Ramos (cell line): ENCODE measurements around the gene GPR146.

Experiments
- in situ Hi-C: fragments of 300-500 bp; cut with MboI; formaldehyde crosslinking; loops from one replicate; pipeline ENCODE4 v1.14.3; 2022; ENCODE audit warnings: low sequenced_read_pairs; ENCODE audit not compliant: unreplicated experiment

The GPR146 gene

DNA sequence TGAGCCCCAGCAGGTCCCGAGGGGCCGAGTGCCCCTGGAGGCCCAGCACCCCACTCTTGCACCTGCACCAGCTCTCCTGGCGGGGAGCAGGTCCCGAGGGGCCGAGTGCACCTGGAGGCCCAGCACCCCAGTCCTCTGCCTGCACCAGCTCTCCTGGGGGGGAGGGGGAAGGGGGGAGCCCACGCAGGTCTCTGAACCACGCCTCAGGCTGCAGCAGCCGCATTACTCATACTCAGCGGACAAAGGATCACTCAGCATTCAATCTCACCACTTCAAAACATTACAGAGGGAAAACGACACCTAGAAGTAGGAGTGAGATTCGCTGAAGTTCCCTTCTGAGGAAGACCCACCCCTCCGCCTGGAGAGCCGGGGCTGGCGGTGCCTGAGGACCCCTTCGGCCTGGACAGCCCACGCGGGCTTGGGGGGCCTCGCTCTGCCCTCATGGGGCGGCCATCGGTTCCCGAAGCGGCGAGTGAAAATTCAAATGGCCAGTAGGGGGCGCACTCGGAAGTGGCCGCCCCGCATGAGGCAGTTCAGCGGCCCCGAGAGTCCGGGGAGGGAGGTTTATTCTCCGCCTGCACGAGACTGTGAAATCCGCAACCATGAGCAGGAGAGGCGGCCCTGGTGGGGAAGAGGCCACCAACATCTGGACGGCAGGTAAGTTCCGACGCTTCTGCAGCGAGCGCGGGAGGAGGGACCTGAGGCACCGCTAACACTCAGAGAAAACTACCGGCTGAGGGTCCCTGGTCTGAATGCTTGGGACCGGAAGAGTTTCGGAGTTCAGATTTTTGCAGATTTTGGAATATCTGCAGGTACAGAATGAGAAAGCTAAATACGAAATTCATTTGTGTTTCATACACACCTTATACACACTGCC is 42.5 kb downstream of the GPR146 start:
- in situ Hi-C loops, result no loop called here

DNA sequence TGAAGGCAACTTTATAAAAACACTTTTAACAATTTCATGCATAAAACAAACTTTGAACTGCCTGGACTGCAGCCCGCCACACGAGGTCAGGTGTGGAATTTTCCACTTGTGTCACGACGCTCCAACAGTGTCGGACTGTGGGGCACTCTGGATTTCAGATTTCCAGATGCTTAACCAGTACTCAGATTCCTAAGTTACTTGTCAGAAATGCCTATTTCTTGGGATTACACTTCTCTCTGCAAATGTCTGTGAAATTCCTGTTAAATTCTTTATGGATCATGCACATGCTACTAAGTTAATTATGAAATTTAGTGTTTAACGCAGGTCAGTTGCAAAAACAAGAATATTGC is 43.1 kb downstream of the GPR146 start:
- in situ Hi-C loops, result no loop called here

DNA sequence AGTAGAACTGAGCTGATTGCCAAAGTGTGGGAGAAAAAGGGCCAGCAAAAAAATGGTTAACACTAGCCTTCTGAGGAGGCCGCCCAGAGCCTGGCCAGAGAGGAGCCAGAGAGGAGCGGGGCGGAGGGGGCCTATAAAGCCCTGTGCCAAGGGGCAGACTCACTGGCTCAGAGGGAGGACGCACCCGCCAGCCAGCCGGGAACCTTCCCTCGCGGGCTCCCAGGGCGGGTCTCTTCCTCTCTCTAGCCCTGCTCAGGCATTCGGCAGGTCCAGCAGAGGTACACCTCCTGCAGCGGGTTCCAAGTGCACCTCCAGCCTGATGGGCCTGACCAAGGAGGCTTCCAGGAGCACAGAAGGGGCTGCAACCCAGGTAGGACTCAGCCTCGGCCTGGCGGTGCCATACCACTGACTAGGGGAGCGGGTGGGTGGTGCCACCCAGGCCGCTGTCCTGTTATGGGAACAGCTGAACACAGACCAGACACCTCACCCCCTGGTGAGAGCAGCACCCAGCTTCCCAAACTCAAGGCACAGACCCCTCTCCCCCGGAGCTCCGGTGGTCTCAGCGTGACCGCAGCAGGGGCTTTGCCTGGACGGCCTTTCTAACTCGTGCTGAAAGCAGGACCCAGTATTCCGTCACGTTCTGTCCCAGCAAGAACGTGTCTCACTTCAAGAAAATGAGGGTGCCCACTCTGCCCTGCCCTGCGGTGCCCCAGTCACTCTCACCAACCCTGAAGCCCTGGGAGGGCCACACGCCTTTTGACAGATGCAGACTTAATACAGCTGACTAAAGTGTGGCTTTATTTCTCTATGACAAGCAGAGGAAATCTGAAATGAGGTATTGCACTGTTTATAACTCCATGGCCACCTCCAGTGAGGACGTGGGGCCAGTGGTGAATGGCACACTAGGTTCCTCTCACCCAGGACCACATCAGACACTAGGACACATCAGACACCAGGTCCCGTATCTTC is 43.9 kb downstream of the GPR146 start, which contains the start of gene GPER1:
Gene GPER1, plus strand, starts transcription at position 162 of the 969 bp plus-strand sequence. CDS start 3,616 bp downstream, outside the sequence.
- in situ Hi-C loops, result no loop called here

DNA sequence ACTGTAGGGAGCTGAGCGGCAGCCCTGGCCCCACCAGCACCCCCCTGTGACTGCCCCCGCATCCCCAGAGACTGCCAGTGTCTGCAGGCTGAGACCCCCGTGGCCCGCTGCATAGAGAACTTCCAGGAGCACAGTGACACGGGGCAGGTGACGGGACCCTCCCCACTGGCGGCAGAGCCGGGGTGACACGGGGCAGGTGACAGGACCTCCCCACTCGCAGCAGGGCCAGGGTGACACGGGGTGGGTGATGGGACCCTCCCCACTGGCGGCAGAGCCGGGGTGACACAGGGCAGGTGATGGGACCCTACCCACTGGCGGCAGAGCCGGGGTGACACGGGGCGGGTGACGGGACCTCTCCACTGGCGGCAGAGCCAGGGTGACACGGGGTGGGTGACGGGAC is 45.9 kb downstream of the GPR146 start:
- in situ Hi-C loops, result no loop called here

DNA sequence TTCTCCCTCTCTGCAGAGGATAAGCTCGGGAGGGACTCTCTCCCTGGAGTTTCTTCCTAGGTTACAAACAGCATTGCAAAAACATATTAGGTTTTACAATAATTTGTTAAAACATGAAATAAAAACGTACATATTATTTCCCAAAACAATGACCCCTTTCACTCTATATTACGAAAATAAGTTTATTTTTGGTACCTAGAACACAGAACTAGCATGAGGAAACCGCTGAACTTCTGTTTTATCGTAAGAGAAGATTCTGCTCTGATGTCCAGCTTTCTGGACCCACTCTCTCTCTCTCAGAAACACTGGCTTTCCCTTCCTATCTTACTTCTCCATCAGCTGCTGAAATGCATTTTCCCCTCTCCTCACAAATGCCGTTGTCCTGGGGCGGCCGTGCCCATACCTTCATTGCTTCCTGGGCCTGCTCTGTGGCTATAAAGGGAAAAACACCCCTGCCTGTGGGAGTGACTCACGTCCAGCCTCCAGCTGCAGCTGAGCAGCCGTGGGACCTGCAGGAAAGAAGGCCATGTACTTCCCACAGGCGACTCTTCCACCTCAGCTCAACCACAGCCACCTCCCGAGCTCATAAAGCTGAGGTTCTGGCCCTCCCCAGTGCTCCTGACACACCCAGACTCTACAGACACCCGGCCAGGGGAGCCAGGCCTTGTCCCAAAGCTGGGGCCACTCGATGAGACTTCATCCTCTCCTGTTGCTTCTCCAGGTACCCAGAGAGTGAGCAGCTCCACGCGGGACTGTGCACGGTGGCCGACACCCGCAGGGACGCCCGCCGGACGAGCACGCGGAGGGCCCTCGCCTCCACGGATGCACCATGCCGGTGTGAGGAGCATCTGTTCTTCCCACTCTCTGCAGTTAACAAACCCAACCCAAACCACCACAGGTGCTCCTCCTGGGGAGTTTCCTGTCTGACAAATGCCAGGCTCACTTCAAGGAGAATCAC is 46.6 kb downstream of the GPR146 start:
- in situ Hi-C loops, result no loop called here

DNA sequence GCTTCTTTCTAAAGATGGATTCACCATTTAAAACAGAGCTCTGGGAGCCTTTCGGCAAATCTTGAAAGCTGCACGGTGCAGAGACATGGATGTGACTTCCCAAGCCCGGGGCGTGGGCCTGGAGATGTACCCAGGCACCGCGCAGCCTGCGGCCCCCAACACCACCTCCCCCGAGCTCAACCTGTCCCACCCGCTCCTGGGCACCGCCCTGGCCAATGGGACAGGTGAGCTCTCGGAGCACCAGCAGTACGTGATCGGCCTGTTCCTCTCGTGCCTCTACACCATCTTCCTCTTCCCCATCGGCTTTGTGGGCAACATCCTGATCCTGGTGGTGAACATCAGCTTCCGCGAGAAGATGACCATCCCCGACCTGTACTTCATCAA is 47.3 kb downstream of the GPR146 start:
- in situ Hi-C loops, result no loop called here

DNA sequence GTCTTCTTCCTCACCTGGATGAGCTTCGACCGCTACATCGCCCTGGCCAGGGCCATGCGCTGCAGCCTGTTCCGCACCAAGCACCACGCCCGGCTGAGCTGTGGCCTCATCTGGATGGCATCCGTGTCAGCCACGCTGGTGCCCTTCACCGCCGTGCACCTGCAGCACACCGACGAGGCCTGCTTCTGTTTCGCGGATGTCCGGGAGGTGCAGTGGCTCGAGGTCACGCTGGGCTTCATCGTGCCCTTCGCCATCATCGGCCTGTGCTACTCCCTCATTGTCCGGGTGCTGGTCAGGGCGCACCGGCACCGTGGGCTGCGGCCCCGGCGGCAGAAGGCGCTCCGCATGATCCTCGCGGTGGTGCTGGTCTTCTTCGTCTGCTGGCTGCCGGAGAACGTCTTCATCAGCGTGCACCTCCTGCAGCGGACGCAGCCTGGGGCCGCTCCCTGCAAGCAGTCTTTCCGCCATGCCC is 47.9 kb downstream of the GPR146 start:
- in situ Hi-C loops, result no loop called here

DNA sequence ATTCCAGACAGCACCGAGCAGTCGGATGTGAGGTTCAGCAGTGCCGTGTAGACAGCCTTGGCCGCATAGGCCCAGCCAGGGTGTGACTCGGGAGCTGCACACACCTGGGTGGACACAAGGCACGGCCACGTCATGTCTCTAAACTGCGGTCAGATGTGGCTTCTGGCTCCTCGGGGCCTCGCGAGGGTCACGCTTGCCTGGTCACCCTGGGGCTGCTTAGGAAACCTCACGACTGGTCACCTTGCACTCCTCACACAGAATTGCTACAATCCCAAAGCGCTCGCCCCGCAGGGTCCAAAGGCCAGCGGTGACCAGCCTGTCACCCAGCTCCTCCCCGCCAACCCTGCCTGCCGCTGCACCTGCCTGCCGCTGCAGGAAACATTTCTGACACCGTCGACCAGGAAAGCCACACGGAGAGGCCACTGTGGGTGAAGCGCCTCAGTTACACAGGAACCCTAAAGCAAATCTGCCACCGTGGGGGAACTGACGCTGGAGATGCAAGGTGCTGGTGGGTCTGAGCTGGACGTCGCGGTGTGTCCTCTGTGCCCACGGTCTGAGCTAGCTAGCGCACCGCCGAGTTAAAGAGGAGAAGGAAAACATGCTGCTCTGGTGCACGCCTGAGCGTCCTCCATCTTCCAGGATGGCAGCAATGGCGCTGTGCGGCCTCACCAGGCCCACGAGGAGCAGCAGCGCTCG is 48.6 kb downstream of the GPR146 start:
- in situ Hi-C loops, result no loop called here

DNA sequence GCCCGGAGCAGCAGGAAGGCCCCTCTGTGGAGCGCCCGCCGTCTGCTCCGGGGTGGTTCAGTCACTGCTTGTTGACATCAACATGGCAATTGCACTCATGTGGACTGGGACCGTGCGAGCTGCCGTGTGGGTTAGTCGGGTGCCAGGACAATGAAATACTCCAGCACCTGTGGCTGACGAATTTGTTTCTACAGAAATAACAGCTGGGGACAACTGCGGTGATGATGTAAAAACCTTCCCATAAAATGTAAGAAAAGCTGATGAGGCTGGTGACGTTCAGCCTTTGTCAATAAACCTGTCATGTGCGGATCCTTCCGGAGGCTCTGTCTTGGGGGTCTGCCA is 49.1 kb downstream of the GPR146 start:
- in situ Hi-C loops, result no loop called here

DNA sequence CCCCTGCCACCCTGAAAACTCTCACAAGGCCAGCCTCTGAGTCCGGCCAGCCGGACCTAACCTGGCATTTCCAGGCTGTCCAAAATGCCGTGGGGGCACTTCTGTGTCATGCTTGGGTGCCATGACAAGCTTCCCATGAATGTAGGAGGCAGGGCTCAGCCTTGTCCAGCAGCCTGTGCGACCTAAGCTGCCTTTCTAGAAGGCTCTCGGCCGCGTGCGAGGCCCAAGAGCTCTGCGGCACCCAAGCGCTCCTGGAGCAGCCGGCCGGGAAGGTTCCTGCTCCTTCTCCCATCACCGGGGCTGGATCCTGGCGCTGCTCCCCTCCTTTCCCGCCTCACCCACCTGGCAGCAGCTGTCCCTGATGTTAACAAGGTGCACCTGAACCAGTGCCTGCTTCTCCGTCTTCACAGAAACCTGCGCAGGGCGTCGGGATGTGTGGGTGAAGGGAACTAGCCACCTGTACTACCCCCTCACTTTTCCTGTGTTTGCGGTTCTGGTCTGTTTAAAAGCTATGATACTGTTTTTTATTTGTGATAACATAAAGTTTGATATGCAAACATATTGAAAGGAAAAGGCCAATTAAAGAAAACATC is 49.7 kb downstream of the GPR146 start:
- in situ Hi-C loops, result no loop called here

DNA sequence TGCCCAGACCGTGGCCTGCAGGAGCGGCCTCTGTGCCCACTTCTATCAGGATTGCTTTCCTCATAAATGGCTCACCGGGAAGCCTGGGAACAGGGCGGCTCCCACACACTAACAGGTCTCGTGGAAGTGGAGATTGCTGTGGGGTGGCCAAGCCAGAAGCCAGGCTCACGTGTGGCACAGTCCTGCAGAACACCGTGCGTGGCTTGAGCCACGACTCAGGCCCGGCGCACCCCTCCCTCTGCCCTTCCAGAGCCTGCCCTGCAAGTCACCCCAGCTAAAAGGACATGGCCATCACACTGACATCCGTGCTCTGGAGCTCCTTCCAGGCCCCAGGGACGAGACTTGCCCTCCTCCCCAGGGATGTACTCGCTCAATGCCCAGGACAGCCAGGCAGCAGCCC is 50.5 kb downstream of the GPR146 start:
- in situ Hi-C loops, result no loop called here

DNA sequence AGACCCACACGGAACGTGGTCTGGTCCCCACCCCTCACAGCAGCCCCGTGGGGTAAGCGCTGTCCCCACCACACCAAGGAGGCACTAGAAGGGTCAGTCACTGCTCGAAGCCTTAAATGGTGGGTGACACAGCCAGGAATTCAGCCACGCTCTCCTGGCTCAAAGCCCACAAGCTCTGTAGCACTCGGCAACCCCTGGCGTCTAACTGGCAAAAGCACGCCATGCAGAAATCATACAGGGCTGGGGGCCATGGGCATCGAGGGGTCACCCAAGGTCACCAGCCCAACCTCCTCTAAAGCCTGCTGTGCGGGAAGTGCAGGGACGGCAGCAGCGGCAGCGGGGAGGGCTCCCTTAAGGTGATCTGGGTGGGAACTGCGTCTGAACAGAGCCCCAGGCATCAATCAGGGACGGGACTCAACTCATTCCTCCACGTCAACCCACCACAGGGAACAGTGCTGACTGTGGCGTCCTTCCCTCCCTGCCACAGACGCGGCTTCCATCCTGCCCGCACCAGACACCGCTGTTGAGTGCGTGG is 51.3 kb downstream of the GPR146 start:
- in situ Hi-C loops, result no loop called here

DNA sequence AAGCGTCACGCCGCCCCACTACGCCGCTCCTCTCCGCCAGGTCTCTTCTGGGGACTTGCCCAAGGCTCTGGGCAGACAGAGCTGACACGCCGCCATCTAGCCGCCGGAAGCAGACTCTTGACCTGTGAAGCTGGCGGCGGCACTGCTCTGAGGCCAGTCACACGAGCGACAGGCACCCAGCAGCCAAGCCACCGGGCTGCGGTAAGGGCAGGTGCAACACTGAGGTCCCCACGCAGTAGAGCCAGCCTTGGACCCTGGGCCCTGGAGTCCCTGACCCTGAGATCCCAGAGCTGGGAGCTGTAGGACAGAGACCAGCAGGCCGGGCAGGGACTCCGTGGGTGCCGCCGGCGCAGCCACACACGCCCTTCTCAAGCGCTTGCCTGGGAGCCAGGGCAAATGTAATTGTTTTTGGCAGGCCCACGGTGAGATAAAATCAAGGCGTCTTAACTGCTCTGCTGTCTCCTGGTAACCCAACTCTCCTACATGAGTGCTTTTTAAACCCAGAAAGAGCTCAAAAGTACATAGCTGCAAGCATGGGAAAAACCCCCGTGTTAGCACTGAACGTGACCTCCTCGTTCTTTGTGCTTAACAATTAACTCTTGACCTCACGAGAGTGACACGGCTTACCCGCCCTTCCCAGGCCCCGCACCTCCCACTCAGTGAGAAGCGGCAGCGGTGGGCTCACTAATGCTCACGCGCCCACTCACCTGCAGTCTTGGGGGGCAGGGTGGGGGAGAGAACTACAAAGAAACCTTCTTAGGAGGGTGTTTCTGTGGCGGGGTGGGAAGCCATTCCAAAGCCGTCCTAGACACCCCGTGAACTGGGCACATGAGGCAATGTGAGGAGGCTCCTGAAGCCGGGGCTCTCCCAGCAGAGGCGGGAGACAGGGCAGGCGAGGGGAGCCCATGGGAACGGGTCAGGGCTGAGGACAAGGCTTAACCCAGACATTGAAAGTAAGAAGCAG is 52.1 kb downstream of the GPR146 start:
- in situ Hi-C loops, result no loop called here

DNA sequence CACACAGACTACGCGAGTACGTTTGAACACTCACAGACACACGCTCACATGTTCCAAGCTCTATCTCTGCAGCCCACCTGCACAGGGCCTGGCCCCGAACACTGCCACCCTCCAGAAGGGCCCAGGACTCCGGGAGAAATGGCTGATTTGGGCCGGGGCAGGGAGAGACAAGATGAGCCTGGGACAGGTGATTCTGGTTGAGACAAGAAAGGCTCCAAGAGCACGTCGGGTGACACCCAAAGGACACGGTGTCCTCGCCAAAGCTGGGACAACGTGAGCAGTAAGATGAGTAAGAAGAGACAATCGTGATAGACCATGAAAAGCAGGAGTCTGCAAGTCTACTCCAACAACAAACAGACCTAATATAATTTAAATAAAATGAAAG is 52.8 kb downstream of the GPR146 start:
- in situ Hi-C loops, result no loop called here

DNA sequence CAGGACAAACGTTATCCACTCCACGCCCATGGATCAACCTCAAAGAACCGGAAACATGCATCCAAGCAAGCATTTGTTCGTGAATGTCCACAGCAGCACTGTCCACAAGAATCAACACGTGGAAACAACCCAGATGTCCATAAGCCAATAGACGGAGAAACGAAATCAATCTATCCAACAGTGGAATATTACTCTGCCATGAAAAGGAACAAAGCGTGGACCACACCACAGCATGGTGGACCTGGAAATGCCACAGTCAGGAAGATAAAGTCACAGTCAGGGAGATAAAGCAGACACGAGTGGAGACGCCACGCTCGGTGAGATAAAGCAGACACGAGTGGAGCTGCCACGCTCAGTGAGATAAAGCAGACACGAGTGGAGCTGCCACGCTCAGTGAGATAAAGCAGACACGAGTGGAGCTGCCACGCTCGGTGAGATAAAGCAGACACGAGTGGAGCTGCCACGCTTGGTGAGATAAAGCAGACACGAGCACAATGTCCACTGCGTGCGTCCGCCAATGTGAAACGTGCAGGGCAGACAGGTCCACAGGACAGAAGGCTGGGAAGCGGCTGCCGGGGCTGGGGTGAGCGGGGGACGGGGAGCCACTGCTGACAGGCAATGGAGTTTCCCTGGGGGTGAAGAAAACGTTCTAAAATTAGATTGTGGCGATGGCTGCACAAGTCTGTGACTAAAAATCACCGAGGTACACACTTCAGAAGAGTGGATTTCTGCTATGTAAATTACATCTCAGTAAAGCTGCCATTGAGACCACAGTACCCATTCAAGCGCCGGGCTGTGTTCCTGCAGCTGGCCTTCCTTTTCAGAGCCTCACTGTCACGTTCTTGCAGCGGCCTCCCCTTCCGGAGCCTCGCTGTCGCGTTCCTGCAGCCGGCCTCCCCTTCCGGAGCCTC is 54.2 kb downstream of the GPR146 start:
- in situ Hi-C loops, result no loop called here

DNA sequence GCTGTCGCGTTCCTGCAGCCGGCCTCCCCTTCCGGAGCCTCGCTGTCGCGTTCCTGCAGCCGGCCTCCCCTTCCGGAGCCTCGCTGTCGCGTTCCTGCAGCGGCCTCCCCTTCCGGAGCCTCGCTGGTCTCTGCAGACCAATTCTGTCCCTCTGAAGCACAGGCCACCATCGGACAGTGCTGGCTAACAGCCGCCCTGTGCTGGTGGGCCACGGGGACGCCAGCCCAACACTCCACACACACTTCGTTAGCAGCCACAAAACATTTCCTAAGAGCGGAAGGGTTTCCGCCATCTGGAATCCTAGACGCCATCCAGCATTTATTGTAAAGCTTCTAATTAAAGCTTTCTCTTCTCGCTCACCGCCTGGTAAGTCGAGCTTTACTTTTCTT is 54.8 kb downstream of the GPR146 start:
- in situ Hi-C loops, result no loop called here

DNA sequence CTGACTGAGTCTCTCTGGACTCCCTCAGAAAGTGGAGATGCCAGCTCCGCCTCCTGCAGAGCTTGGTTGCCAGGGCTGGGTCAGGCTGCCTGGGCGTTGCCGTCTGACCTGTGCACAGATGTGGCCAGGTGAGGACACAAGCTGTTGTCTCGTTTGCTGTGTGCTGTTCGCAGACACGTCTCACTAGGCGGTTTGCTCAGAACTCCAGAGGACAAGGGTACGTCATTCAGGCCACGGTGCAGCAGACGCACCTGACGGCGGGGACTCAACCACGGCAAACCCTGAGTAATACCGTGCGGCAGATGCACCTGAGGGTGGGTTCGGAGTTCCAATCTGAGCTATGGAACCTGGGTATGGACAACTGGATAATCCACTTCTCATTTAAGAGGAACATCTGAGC is 55.3 kb downstream of the GPR146 start:
- in situ Hi-C loops, result no loop called here
